NCI-H82 treated with DMSO at 0.1 percent for 48 hours (cell line): ENCODE results near the gene AFDN.
"Not testable (repeated sequence)": the region's sequence is repeated elsewhere in the genome, so short reads cannot be mapped to it uniquely, and the experiment has no call there.

ENCODE experiments used
- DNase-seq: peaks from one replicate; lab custom pipeline; 2025; ENCODE audit not compliant: unreplicated experiment; lab: John Stamatoyannopoulos, UW

Gene AFDN

GRCh38 chr6:167996424-167997199, 169.9 kb downstream of the AFDN start:
- no peak for DNase-seq

- DNase-seq, result no peak
Measured at GRCh38 chr6:167997642-167998041, 170.9 kb downstream of the AFDN start, which contains the start of gene KIF25. TSS of gene KIF25 (plus strand) at chr6:167997671. CDS start at chr6:168029586, 31,915 bp downstream.

GRCh38 chr6:167998215-167998614, 171.5 kb downstream of the AFDN start:
- no peak for DNase-seq

- no peak for DNase-seq
Measured at GRCh38 chr6:168000198-168001028, 173.7 kb downstream of the AFDN start.

GRCh38 chr6:168001029-168001332, 174.3 kb downstream of the AFDN start:
- DNase-seq, result no peak

GRCh38 chr6:168001514-168001913, 174.8 kb downstream of the AFDN start:
- not testable (repeated sequence) for DNase-seq

GRCh38 chr6:168002804-168003203, 176.1 kb downstream of the AFDN start:
- no peak for DNase-seq

GRCh38 chr6:168004023-168004422, 177.3 kb downstream of the AFDN start:
- no peak for DNase-seq

- no peak for DNase-seq
Measured at GRCh38 chr6:168004945-168005344, 178.2 kb downstream of the AFDN start.

- no peak for DNase-seq
Measured at GRCh38 chr6:168005796-168006195, 179.1 kb downstream of the AFDN start.

- DNase-seq, result no peak
Measured at GRCh38 chr6:168007592-168008338, 181.1 kb downstream of the AFDN start.

- DNase-seq, result no peak
Measured at GRCh38 chr6:168009331-168009730, 182.6 kb downstream of the AFDN start.

GRCh38 chr6:168011291-168011690, 184.6 kb downstream of the AFDN start:
- no peak for DNase-seq

GRCh38 chr6:168012431-168013249, 185.9 kb downstream of the AFDN start:
- no peak for DNase-seq

- DNase-seq, result no peak
Measured at GRCh38 chr6:168013250-168013915, 186.7 kb downstream of the AFDN start.

- no peak for DNase-seq
Measured at GRCh38 chr6:168014428-168014827, 187.7 kb downstream of the AFDN start.

- DNase-seq, result no peak
Measured at GRCh38 chr6:168015009-168015408, 188.3 kb downstream of the AFDN start.

- DNase-seq, result no peak
Measured at GRCh38 chr6:168015482-168016175, 188.9 kb downstream of the AFDN start.

- no peak for DNase-seq
Measured at GRCh38 chr6:168016176-168016620, 189.5 kb downstream of the AFDN start.
